HG03139 (cell line): ENCODE results near the gene UTY.

ENCODE experiments used
- ATAC-seq: cut with Tn5 transposase; IDR thresholded peaks from one replicate; pipeline ENCODE4 v1.9.1; 2021; ENCODE audit not compliant: unreplicated experiment

UTY gene

GRCh38 chrY:13479828-13480227 is at the start of gene UTY:
TSS of gene UTY (minus strand) at chrY:13480033. CDS start at chrY:13479665, 368 bp downstream.
- ATAC-seq = peak; percentile 97

- no peak for ATAC-seq
Measured at GRCh38 chrY:13520474-13520873, 40.6 kb upstream of the UTY start.

- no peak for ATAC-seq
Measured at GRCh38 chrY:13501215-13501614, 21.4 kb upstream of the UTY start.

GRCh38 chrY:13493737-13494136 is 13.9 kb upstream of the UTY start:
- ATAC-seq = no peak

GRCh38 chrY:13492408-13492807 is 12.6 kb upstream of the UTY start:
- no peak for ATAC-seq

GRCh38 chrY:13488738-13489137 is 8.9 kb upstream of the UTY start:
- no peak for ATAC-seq

- ATAC-seq = no peak
Measured at GRCh38 chrY:13479121-13479711, 617 bp downstream of the UTY start.

- peak; percentile 35 for ATAC-seq
Measured at GRCh38 chrY:13478126-13478785, 1.6 kb downstream of the UTY start.

GRCh38 chrY:13474997-13475396 is 4.8 kb downstream of the UTY start:
- ATAC-seq = no peak

- no peak for ATAC-seq
Measured at GRCh38 chrY:13451572-13451971, 28.3 kb downstream of the UTY start.

GRCh38 chrY:13450596-13451130 is 29.2 kb downstream of the UTY start:
- ATAC-seq = no peak

- ATAC-seq = no peak
Measured at GRCh38 chrY:13445566-13445965, 34.3 kb downstream of the UTY start.

- ATAC-seq = no peak
Measured at GRCh38 chrY:13443146-13443545, 36.7 kb downstream of the UTY start.

- ATAC-seq = no peak
Measured at GRCh38 chrY:13440811-13441210, 39.0 kb downstream of the UTY start.

GRCh38 chrY:13435968-13436937 is 43.6 kb downstream of the UTY start:
- ATAC-seq = peak; percentile 67

- ATAC-seq = no peak
Measured at GRCh38 chrY:13435206-13435967, 44.4 kb downstream of the UTY start.

GRCh38 chrY:13432293-13433025 is 47.4 kb downstream of the UTY start:
- no peak for ATAC-seq

GRCh38 chrY:13429551-13429950 is 50.3 kb downstream of the UTY start:
- ATAC-seq = no peak

GRCh38 chrY:13423281-13423732 is 56.5 kb downstream of the UTY start:
- ATAC-seq = no peak
